ENCODE results near the gene SMPD2.

DNA sequence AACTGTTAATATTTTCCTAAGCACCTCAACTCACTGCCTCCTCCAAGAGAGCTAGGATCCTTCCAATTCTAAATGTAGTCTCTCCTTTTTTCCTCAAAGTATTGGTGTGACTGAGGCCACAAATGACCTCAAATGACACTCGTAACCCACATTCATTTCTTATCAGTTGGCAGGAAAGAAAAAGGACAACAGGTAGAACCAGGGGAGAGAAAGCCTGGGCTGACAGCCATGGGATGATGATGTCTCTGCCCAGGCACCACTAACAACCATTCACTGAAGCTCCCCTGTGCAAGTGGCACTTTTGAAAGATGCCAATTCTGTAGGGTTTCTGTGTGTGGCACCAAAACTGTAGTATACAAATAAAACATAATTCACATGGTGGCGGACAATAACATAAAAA, 35.1 kb downstream of the SMPD2 start:
- no peak for TF ChIP-seq CTCF (IDR thresholded peaks at IDR 0.05 in 2 of 3, conservative IDR thresholded peaks at IDR 0.05 in 1 of 3; ENCODE audit: borderline replicate concordance in 1 of 3, insufficient read depth in 1 of 3, low read depth in 2 of 3, low read length in 2 of 3)
- TF ChIP-seq ZNF274 (IDR thresholded peaks at IDR 0.05; ENCODE audit: low read depth, low read length) = no peak
- TF ChIP-seq POLR2A (IDR thresholded peaks at IDR 0.05; ENCODE audit: borderline replicate concordance, extremely low read depth, insufficient read depth, insufficient read length) = no peak
- TF ChIP-seq EZH2 (IDR thresholded peaks at IDR 0.05) = no peak
- no peak for TF ChIP-seq EZH2phosphoT487 (IDR thresholded peaks at IDR 0.05; ENCODE audit: borderline replicate concordance)
- no peak for TF ChIP-seq CBX3 (IDR thresholded peaks at IDR 0.05; ENCODE audit: low read depth)
- TF ChIP-seq JUND (IDR thresholded peaks at IDR 0.05) = no peak
- TF ChIP-seq, protein P1, sequence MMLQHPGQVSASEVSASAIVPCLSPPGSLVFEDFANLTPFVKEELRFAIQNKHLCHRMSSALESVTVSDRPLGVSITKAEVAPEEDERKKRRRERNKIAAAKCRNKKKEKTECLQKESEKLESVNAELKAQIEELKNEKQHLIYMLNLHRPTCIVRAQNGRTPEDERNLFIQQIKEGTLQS (IDR thresholded peaks at IDR 0.05) = no peak
- no peak for TF ChIP-seq MAX (IDR thresholded peaks at IDR 0.05)
- TF ChIP-seq SP1 (IDR thresholded peaks at IDR 0.05; ENCODE audit: low read depth) = no peak

All from HCT116 (cell line).